SHP77 treated with DMSO at 0.1 percent for 48 hours (cell line): Measurements from ENCODE around the gene GCSAML.
"Not testable (repeated sequence)": the region's sequence is repeated elsewhere in the genome, so short reads cannot be mapped to it uniquely, and the experiment has no call there.

ENCODE experiments used
- DNase-seq: peaks from one replicate; lab custom pipeline; 2025; lab: John Stamatoyannopoulos, UW

Gene GCSAML

GRCh38 chr1:247548769-247549182, at the start of gene GCSAML:
Gene GCSAML, plus strand, starts transcription at chr1:247549134. Its CDS starts 58 bp downstream, at chr1:247549192.
- no peak for DNase-seq

- DNase-seq = no peak
These were observed 48.1 kb upstream of the GCSAML start for GRCh38 chr1:247500865-247501264.

GRCh38 chr1:247506831-247507230, 42.1 kb upstream of the GCSAML start:
- no peak for DNase-seq

- no peak for DNase-seq
These were observed 30.9 kb upstream of the GCSAML start for GRCh38 chr1:247517795-247518612.

- DNase-seq = no peak
These were observed 30.4 kb upstream of the GCSAML start for GRCh38 chr1:247518613-247518891.

- not testable (repeated sequence) for DNase-seq
These were observed 27.0 kb upstream of the GCSAML start for GRCh38 chr1:247521886-247522285.

GRCh38 chr1:247528812-247529474, 20.0 kb upstream of the GCSAML start:
- no peak for DNase-seq

GRCh38 chr1:247529771-247530355, 19.1 kb upstream of the GCSAML start:
- DNase-seq = no peak

GRCh38 chr1:247530785-247531184, 18.1 kb upstream of the GCSAML start:
- DNase-seq = no peak

GRCh38 chr1:247531937-247532336, 17.0 kb upstream of the GCSAML start:
- no peak for DNase-seq

- no peak for DNase-seq
These were observed 13.5 kb upstream of the GCSAML start for GRCh38 chr1:247535402-247535801.

- DNase-seq = no peak
These were observed 12.6 kb upstream of the GCSAML start, which contains the start of gene OR2C3 for GRCh38 chr1:247536340-247536739. Gene OR2C3, minus strand, starts transcription at chr1:247536440. Its CDS starts 3,929 bp downstream, at chr1:247532511.

- DNase-seq = no peak
These were observed 10.4 kb upstream of the GCSAML start for GRCh38 chr1:247538561-247538960.

GRCh38 chr1:247539215-247539614, 9.7 kb upstream of the GCSAML start:
- no peak for DNase-seq

GRCh38 chr1:247540581-247540980, 8.4 kb upstream of the GCSAML start:
- DNase-seq = no peak

- DNase-seq = no peak
These were observed 6.1 kb upstream of the GCSAML start for GRCh38 chr1:247542811-247543210.

GRCh38 chr1:247548092-247548491, 842 bp upstream of the GCSAML start:
- DNase-seq = no peak

GRCh38 chr1:247551721-247552120, 2.8 kb downstream of the GCSAML start:
- no peak for DNase-seq

- no peak for DNase-seq
These were observed 3.3 kb downstream of the GCSAML start for GRCh38 chr1:247552231-247552630.

GRCh38 chr1:247557926-247558674, 9.2 kb downstream of the GCSAML start:
- no peak for DNase-seq

GRCh38 chr1:247561711-247562110, 12.8 kb downstream of the GCSAML start:
- no peak for DNase-seq

- no peak for DNase-seq
These were observed 13.3 kb downstream of the GCSAML start for GRCh38 chr1:247562198-247562597.
